OCI-LY7 (cell line): ENCODE results near the gene SEL1L2.

Experiments
- EZH2phosphoT487 ChIP-seq: fragments of 200-600 bp; sonication (generic); IDR thresholded peaks from 2 replicates; pipeline ENCODE4 v1.6.1; 2018; ENCODE audit warnings: low read depth, borderline replicate concordance, mild to moderate bottlenecking, mixed run types, antibody characterized with exemption, low read length, moderate library complexity, mixed read lengths
- TF ChIP-seq, protein P1 (sequence below): fragments of 200-600 bp; sonication (generic); conservative IDR thresholded peaks from 2 replicates; pipeline ENCODE4 v1.5.1; 2014; ENCODE audit warnings: mild to moderate bottlenecking, antibody characterized with exemption, low read length, moderate library complexity, mixed read lengths

DNA sequence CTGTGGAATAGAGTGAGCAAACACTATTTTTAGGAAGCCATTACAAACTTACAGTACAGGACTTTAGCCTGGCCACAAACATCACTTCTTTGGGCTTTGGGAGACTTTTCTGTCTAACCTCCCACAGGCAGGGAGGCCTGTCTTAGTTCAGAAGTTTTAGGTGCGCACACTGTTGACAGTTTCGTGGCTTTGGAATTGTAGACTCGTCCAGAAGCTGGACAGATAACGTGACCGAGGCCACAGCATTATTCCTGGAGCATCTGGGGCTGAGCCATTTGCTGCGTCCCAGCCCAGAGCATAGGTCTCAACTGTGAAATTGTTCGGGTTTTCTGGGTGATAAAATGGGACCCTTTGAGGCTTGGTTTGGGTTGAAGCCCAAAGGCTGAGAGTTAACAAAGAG, 151.8 kb downstream of the SEL1L2 start:
- TF ChIP-seq, protein P1, sequence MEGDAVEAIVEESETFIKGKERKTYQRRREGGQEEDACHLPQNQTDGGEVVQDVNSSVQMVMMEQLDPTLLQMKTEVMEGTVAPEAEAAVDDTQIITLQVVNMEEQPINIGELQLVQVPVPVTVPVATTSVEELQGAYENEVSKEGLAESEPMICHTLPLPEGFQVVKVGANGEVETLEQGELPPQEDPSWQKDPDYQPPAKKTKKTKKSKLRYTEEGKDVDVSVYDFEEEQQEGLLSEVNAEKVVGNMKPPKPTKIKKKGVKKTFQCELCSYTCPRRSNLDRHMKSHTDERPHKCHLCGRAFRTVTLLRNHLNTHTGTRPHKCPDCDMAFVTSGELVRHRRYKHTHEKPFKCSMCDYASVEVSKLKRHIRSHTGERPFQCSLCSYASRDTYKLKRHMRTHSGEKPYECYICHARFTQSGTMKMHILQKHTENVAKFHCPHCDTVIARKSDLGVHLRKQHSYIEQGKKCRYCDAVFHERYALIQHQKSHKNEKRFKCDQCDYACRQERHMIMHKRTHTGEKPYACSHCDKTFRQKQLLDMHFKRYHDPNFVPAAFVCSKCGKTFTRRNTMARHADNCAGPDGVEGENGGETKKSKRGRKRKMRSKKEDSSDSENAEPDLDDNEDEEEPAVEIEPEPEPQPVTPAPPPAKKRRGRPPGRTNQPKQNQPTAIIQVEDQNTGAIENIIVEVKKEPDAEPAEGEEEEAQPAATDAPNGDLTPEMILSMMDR = no peak
- no peak for TF ChIP-seq EZH2phosphoT487
